ENCODE results near the gene SREBF2. TPM values are rescaled to one million over a fixed set of nuclear protein-coding genes. Genes with fewer than 3 reads are reported as not detected.

The SREBF2 gene
- total RNA-seq, 3 donors from 2014 or later = 20.8 to 33.5 (median 32.1) TPM

DNA sequence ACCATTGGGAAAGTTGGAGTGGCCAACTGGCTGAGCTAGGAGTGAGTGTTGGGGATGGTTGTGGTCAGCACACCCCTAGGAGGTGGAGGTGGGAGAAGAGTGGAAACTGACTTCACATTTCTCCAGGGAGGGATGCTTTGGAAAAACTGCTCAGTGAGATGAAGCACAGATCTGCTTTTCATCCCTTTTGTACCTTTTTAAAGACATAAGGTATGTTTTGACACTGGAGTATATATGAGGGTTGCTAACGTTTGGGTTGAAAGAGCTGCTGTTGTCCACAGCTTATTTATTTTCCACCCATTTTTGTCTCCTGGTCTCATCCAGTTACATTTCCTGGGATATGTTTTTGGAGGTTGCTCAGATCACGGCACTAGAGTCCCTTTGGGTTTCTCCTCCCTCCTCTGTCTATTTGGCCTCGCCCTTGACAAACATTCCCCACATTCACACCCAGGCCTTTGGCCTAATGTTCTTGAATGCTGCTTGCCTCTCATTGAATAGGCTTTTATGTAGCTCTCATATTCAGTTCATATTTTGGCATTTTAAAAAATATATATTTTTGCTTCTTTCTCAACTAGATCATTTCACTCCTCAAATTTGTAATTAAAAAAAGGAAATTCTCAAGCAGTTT lies 8.3 kb downstream of the SREBF2 start:
- Histone ChIP-seq H3K36me3 (no peaks in the 10 kb centered on the region), H3K4me3 (no peak overlapping the region), H3K9me3 (no peaks in the 10 kb centered on the region), H3K27ac (peak overlapping the region; percentile 33 to 63), H3K27me3 (no peaks in the 10 kb centered on the region), H3K4me1 (no peaks in the 10 kb centered on the region)
- intact Hi-C loops (cut with DNase I; ENCODE audit: low total_unique reads) = no loop called here
- DNase-seq (ENCODE audit: low spot score in 2 of 2) = no peak
- no peak for TF ChIP-seq POLR2AphosphoS5 (IDR thresholded peaks at IDR 0.05)
- TF ChIP-seq, protein P1, sequence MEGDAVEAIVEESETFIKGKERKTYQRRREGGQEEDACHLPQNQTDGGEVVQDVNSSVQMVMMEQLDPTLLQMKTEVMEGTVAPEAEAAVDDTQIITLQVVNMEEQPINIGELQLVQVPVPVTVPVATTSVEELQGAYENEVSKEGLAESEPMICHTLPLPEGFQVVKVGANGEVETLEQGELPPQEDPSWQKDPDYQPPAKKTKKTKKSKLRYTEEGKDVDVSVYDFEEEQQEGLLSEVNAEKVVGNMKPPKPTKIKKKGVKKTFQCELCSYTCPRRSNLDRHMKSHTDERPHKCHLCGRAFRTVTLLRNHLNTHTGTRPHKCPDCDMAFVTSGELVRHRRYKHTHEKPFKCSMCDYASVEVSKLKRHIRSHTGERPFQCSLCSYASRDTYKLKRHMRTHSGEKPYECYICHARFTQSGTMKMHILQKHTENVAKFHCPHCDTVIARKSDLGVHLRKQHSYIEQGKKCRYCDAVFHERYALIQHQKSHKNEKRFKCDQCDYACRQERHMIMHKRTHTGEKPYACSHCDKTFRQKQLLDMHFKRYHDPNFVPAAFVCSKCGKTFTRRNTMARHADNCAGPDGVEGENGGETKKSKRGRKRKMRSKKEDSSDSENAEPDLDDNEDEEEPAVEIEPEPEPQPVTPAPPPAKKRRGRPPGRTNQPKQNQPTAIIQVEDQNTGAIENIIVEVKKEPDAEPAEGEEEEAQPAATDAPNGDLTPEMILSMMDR (IDR thresholded peaks at IDR 0.05) = no peak
- TF ChIP-seq POLR2A (IDR thresholded peaks at IDR 0.05) = no peak

DNA sequence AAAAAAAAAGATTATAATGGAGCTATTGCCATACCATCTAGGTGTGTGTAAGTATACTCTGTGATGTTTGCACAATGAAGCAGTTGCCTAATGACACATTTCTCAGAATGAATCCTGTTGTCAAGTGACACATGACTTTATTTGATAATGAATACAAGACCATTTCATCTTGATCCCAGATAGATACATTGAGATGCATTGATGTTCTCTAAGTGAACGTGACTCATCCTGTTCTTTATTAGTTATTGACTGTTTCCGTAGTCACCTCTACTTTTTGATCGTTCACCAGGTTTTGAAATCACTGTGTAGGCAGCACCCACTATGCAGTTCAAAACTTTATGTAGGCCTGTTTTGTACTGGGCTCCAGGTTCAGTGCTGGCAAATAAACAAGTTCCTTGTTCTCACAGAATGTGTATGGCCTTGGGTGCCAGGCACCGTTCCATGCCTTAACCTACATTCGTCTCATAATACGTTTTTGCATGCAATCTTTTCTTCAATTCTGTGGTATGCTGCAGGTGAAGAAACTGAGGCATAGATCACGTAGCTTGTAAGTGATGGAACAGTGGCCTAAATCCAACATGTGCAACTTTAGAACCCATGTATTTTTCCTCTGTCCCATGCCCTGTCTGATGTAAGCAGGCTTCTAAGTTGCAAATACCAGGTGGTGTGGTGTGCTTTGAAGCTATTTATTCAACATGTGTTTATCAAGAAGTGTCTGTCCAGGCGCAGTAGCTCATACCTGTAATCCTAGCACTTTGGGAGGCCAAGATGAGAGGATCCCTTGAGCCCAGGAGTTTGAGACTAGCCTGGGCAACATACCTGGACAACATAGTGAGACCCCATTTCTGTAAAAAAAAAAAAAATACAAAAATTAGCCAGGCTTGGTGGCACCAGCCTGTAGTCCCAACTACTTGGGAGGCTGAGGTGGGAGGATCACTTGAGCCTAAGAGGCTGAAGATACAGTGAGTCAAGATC lies 10.4 kb downstream of the SREBF2 start:
- TF ChIP-seq, protein P1 (IDR thresholded peaks at IDR 0.05) = no peak
- TF ChIP-seq POLR2A (IDR thresholded peaks at IDR 0.05) (no peak), POLR2AphosphoS5 (IDR thresholded peaks at IDR 0.05) (no peak)
- peak overlapping the region; percentile 61 to 64 for H3K27ac ChIP-seq
- no peaks in the 10 kb centered on the region for H3K9me3 ChIP-seq
- no peak for DNase-seq (ENCODE audit: low spot score in 2 of 2)
- no peaks in the 10 kb centered on the region for H3K36me3 ChIP-seq
- peaks cover 0 to 3% of the 10 kb centered on the region in 2 donors for H3K4me1 ChIP-seq
- intact Hi-C loops (cut with DNase I; ENCODE audit: low total_unique reads) = no loop called here
- no peaks in the 10 kb centered on the region for H3K27me3 ChIP-seq
- no peak overlapping the region for H3K4me3 ChIP-seq

DNA sequence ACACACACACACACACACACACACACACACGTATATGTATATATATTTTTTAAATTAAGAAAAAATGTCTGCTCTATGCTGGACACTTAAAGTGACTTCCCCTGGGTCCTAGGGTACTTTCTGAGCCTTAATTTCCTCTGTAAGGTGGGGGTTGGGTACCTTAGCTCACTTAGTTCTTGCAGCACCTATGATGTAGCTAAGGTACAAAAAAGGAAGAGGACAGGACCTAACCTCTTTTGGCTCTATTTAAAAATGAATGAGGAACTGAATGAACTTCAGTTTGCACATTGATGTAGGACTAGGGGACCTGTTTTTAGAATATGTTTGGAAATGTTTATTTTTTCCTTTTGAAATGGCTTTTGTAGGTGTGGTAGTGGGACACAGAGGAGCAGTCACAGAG lies 11.1 kb downstream of the SREBF2 start:
- intact Hi-C loops (cut with DNase I; ENCODE audit: low total_unique reads) = no loop called here
- TF ChIP-seq POLR2A (IDR thresholded peaks at IDR 0.05) = no peak
- TF ChIP-seq POLR2AphosphoS5 (IDR thresholded peaks at IDR 0.05) = no peak
- TF ChIP-seq, protein P1 (IDR thresholded peaks at IDR 0.05) = no peak
- peaks cover 0 to 3% of the 10 kb centered on the region in 2 donors for H3K4me1 ChIP-seq

DNA sequence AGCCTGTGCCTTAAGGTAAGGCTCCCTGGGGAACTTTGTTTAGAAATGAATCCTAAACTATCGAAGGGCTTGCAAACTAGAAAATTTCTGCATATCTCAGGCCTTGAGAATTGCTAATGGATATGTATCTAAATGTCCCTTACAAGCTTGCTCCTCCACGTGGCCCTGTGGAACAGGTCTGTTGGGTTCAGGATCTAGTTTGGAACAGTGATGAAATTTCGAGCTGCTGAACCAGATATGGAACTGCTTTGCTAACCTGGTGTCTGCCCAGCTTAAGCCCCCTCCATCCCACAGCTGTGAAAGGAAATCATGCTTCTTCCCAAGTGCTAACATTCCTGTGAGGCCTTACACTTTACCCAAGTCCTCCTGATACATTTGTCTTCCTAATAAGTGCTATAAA lies 11.6 kb downstream of the SREBF2 start:
- Histone ChIP-seq H3K4me3 (no peak overlapping the region), H3K27ac (peak overlapping the region; percentile 61 to 74), H3K4me1 (peaks cover 0 to 3% of the 10 kb centered on the region in 2 donors), H3K36me3 (no peaks in the 10 kb centered on the region), H3K27me3 (no peaks in the 10 kb centered on the region), H3K9me3 (no peaks in the 10 kb centered on the region)
- intact Hi-C loops (cut with DNase I; ENCODE audit: low total_unique reads) = no loop called here
- DNase-seq (ENCODE audit: low spot score in 2 of 2) = peak in 1 of 2 donors; percentile 70
- peak in 1 of 3 donors; percentile 47 for TF ChIP-seq POLR2AphosphoS5 (IDR thresholded peaks at IDR 0.05)
- no peak for TF ChIP-seq POLR2A (IDR thresholded peaks at IDR 0.05)

More for the DNA sequence above, 11.1 kb downstream of the SREBF2 start:
- peak overlapping the region; percentile 1 to 61 for H3K27ac ChIP-seq
- no peak overlapping the region for H3K4me3 ChIP-seq
- DNase-seq (ENCODE audit: low spot score in 2 of 2) = no peak
- no peaks in the 10 kb centered on the region for H3K36me3 ChIP-seq
- H3K27me3 ChIP-seq = no peaks in the 10 kb centered on the region
- H3K9me3 ChIP-seq = no peaks in the 10 kb centered on the region

DNA sequence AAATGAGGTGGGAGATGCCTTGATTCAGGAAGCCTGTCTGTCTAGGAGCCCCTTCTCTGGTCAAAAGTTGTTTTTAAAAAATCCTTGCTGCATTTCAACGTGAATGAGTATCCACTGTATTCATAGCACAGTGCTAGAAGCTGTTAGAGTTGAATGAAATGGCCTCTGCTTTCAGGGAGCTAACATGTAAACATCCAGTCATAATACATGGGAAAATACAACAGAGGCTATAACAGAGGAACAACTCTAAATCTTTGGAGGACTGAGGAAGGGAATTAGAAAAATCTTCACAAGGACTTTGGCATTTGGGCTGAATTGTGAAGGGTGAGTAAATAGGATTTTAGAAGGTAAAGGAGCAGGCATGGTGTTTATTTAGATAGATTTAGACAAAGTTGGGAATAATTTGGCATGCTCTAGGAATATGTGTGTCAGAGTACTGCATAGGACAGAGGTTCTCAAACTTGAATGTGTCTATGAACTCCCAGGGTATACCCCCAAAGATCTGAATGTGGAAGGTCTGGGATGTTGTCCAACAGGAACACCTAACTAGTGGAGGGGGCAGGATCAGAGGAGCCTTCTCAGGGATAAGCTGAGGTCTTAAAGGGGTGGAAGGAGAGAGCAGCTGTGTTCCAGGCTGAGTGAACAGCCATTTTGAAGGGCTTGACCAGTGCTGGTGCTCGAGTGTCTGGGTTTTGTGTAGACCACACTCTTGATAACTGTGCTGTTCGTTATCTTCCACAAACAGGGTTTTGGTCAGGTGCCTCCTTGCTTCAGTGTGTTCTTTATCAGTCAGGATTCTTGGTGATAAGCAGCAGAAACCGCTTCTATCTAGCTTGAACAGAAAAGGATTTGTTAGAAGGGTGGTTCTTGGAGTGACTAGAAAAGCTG lies 12.7 kb downstream of the SREBF2 start:
- Histone ChIP-seq H3K9me3 (no peaks in the 10 kb centered on the region), H3K4me1 (peaks cover 0 to 3% of the 10 kb centered on the region in 2 donors), H3K27me3 (no peaks in the 10 kb centered on the region), H3K36me3 (no peaks in the 10 kb centered on the region), H3K27ac (peak overlapping the region; percentile 61 to 74), H3K4me3 (no peak overlapping the region)
- TF ChIP-seq POLR2A (IDR thresholded peaks at IDR 0.05) = no peak
- TF ChIP-seq POLR2AphosphoS5 (IDR thresholded peaks at IDR 0.05) = no peak
- TF ChIP-seq, protein P1 (IDR thresholded peaks at IDR 0.05) = no peak
- DNase-seq (ENCODE audit: low spot score in 2 of 2) = no peak
- intact Hi-C loops (cut with DNase I; ENCODE audit: low total_unique reads) = no loop called here
